Ishikawa (cell line): ENCODE data around the gene TELO2.

ENCODE experiments used
- EP300 ChIP-seq: IDR thresholded peaks from 2 replicates; pipeline ENCODE4 v1.6.1; 2012; ENCODE audit warnings: borderline replicate concordance
- RAD21 ChIP-seq: IDR thresholded peaks from 2 replicates; pipeline ENCODE4 v1.6.1; 2012; ENCODE audit warnings: low read depth
- TAF1 ChIP-seq: IDR thresholded peaks from 2 replicates; pipeline ENCODE4 v1.6.1; 2012; ENCODE audit warnings: low read depth, mild to moderate bottlenecking
- YY1 ChIP-seq: IDR thresholded peaks from 2 replicates; pipeline ENCODE4 v1.6.1; 2012; ENCODE audit warnings: low read depth

DNA sequence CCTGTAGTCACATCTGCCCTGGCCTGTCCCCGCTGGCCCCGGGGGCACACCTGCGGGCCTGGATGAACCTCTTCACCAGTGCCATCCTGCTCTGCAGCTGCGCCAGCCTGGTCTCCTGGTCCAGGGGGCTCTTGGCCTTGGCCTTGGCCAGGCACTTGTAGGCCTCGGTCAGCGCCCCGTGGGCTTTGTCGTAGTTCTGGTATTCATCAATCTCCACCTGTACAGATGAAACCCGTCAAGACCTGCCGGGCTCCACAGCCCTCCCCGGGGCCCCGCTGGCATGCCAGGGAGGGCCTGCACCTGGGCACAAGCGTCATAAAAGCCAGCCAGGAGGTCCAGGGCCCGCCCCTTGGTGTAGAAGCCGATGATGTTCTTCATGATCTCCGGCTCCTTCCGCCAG is 26.7 kb downstream of the TELO2 start:
- TF ChIP-seq RAD21 (no peak), YY1 (no peak), TAF1 (no peak), EP300 (no peak)
